HG03575 (cell line): ENCODE data around the gene MEX3B.
"Not testable (repeated sequence)": the region's sequence is repeated elsewhere in the genome, so short reads cannot be mapped to it uniquely, and the experiment has no call there.

ENCODE experiments used
- ATAC-seq: cut with Tn5 transposase; IDR thresholded peaks from one replicate; pipeline ENCODE4 v1.9.1; 2021; ENCODE audit not compliant: unreplicated experiment, insufficient number of reproducible peaks, low FRiP score; ENCODE audit errors: extremely low read depth

Gene MEX3B

GRCh38 chr15:82056958-82057823 is 11.4 kb upstream of the MEX3B start:
- ATAC-seq, result no peak

- no peak for ATAC-seq
Observed at GRCh38 chr15:82052751-82053150, 6.9 kb upstream of the MEX3B start.

GRCh38 chr15:82051664-82052063 is 5.8 kb upstream of the MEX3B start:
- ATAC-seq, result no peak

GRCh38 chr15:82048811-82049210 is 3.0 kb upstream of the MEX3B start:
- no peak for ATAC-seq

- ATAC-seq, result no peak
Observed at GRCh38 chr15:82047453-82048400, 1.9 kb upstream of the MEX3B start.

GRCh38 chr15:82046666-82047452 is 1.0 kb upstream of the MEX3B start:
- ATAC-seq, result no peak

- no peak for ATAC-seq
Observed at GRCh38 chr15:82045179-82045891, 483 bp downstream of the MEX3B start.

GRCh38 chr15:82044373-82045178 is 1.2 kb downstream of the MEX3B start:
- ATAC-seq, result no peak

GRCh38 chr15:82043796-82044372 is 1.9 kb downstream of the MEX3B start:
- no peak for ATAC-seq

- no peak for ATAC-seq
Observed at GRCh38 chr15:82043130-82043673, 2.6 kb downstream of the MEX3B start.

GRCh38 chr15:82040862-82041261 is 5.0 kb downstream of the MEX3B start:
- no peak for ATAC-seq

- no peak for ATAC-seq
Observed at GRCh38 chr15:82040390-82040789, 5.4 kb downstream of the MEX3B start.

GRCh38 chr15:82039871-82040270 is 5.9 kb downstream of the MEX3B start:
- ATAC-seq, result no peak

- no peak for ATAC-seq
Observed at GRCh38 chr15:82036461-82036860, 9.4 kb downstream of the MEX3B start.

- ATAC-seq, result no peak
Observed at GRCh38 chr15:82031871-82032270, 13.9 kb downstream of the MEX3B start.

GRCh38 chr15:82030176-82030575 is 15.6 kb downstream of the MEX3B start:
- ATAC-seq, result no peak

GRCh38 chr15:82028163-82028562 is 17.7 kb downstream of the MEX3B start:
- ATAC-seq, result not testable (repeated sequence)
